Umbilical cord (tissue), 2 donors: ENCODE data around the gene RASAL3. TPM values are rescaled to one million over a fixed set of nuclear protein-coding genes. Genes with fewer than 3 reads are reported as not detected.
"Not testable (repeated sequence)": the region's sequence is repeated elsewhere in the genome, so short reads cannot be mapped to it uniquely, and the experiment has no call there.

Experiments used
- DNase-seq: peaks from one replicate; pipeline ENCODE4 v3.0.0-alpha.2; 2015; ENCODE audit warnings: low spot score
- total RNA-seq: library from RNA; depleted of rRNA; stranded (reverse); fragments of >200 nt; gene quantifications from one replicate; pipeline ENCODE4 v1.2.3, GENCODE V29; 2014; ENCODE audit warnings: low replicate concordance; ENCODE audit not compliant: insufficient read depth

Gene RASAL3
- total RNA-seq, 1 donor from 2014 or later = 1.4 TPM

DNA sequence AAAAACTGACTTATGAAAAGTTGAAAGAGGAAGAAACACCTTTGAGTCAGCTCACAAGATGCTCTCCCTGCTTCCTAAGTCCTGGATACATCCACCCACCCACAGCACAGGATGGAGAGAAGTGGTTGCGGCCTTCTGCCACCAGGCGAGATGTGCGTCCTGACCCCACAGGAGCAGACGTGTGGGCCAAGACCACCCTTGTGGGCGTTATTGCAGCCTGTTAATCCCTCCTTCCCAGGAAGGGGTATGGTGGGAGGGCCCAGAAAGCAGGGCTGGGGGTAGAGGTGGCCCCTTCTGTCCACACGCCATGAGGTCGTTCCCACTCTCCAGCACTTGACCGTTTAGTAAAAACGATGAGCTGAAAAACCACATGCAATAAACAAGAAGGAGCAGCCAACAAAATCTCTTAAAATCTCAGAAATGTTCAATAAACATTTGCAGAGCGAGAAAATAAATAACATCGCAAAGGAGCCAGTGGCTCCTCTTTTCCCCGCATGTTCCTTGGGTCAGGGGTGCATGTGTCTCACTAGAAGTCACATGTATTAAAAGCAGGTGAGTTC is 43.1 kb downstream of the RASAL3 start:
- DNase-seq = no peak

DNA sequence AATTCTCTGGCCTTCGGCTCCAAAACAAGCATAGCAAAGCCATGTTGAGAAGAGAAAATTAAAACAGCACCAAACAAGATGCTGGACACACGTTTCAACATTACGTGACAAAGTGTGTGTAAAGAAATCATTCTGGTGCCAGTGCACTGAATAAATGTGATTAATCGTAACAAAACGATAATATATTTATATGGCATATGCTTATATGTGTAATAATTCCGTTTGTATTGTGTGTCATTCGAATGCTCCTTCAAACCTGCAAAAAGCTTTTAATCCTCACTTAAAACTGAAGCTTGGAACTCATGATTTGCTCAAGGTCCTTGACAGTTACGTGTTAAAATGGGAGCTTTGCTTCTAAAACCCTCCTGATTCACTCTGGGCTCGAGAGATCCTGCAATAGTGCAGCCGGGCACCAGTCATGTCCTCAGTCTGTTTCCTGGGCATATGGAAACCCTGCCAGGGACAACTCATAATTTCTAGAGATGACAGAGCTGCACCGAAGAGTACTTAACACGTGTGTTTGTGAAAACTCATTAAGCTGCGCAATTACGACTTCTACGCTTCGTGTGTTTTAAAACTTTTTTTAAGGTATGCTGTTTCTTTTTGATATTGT is 44.8 kb downstream of the RASAL3 start:
- DNase-seq = peak; percentile 26

DNA sequence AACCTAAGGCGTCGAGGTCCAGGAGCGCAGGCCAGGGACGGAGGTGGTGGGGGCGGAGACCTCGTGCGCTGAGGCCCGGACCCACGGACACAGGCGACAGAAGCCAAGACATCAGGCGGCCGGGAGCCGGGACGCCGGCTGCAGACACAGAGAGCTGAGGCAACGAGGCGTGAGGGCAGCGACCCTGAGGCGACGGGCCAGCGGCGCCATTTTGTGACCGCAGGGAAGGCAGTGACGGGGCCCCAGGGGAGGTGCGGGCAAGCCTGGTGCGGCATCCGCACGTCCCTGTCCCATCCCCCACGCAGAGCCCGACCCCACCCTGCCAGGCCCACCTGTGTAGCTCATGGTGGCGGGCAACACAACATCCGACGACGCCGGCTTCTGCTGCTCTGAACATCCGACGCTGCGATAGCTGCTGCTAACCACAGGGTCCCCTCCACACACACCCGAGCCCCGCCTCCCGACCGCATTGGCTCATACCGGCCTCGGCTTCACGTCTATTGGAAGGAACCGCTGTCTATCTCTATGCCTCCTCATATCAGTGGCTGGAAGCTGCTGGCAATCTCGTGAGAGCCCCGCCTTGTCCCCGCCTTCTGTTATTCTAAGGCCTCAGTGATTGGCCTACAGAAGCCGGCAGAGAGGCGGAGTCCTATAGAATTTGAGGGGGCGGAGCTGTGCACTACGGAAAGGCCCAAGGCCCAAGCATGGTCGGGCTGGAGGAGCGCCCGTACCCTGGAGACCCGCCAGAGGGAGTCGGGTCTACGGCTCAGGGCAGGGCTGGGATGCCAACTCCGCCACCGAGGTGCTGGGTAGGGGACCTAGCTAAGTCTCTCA is 45.5 kb downstream of the RASAL3 start, which contains the start of gene AKAP8L:
Gene AKAP8L (minus strand): TSS at position 410 of the 834 bp plus-strand sequence. CDS start 65 bp downstream, at position 345.
- DNase-seq = peak; percentile 100

DNA sequence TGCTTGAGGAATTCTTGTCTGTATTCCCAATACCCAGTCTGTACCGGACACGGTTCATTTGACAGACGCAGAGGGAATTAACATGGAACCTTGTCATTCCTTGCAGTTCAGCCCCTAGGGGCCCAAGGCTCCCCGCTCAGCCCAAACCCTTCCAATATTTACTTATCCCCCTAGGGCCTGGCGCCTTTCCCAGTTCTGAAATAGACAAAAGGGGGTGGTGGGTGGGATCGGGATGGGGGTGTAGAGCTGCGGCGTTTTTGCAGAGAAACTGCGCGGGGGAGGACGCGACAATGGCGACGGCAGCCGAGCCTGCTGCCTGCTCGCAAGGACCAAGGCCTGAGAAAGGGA is 46.1 kb downstream of the RASAL3 start:
- DNase-seq = no peak

DNA sequence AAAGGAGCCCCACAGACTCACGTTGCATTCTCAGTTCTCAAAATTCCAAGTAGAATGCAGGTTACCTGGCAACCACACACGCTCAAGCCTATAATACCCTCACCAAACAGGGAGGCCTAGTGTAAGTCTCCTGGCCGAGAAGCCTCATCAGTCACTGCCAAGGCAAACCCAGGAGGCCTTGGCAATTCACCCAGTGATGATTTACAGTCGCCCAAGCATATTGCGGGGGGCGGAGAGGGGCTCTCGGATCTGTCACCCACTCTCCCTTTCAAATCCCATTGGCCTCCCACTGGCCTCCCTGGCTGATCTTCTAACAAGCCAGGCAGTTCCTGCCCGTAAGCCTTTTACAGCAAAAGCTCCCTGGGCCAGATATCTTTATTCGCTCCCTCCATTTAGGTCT is 46.6 kb downstream of the RASAL3 start:
- DNase-seq = peak; percentile 17

DNA sequence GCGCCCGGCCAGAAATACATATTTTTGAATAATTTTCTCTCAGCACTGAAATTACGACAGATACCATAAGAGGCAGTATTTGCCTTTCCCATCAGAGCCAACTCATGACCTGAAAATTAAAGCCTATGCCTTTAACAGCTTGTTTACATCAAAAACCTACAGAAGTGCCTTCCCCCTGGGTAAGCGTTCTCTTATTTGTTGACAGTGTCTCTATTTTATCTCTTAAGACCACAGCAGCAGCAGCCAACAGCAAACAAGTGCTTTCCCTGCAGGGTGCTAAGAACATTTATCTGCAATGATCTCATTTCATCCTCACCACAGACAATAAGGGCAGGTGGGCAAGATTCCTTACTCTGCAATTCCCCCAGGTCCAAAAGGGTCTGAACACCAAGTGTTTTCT is 51.5 kb downstream of the RASAL3 start:
- no peak for DNase-seq

DNA sequence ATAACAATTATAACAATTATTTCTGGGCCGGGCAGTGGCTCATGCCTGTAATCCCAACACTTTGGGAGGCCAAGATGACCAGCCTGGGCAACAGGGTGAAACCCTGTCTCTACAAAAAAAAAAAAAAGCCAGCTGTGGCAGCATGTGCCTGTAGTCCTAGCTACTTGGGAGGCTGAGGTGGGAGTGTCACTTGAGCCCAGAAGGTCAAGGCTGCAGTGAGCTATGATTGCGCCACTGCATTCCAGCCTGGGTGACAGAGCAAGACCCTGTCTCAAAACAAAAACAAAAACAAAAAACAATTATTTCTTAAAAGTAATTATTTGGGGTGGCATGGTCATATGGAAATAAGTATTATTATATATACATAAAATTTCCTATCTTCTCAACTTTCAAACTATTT is 53.0 kb downstream of the RASAL3 start:
- not testable (repeated sequence) for DNase-seq

DNA sequence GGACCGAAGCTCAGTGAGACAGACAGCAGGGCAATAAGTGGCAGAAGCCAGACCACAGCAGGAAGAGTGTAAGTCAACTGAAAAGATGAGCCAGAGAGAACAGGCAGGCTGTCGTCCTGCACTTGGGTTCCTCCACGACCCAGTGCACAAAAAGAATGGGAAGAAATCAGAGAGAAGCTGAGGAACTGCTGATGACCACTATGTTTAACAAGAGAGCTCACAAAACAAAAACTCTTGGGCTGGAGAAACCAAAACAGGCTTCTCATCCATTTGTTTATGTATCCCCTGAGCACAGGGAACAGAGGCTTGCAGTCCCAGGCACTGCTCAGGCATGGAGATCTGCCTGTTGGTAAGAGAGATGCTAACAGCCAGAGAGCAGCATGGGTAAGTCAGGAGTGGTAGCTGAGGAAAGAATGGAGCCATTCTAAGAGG is 59.5 kb downstream of the RASAL3 start:
- DNase-seq = no peak

DNA sequence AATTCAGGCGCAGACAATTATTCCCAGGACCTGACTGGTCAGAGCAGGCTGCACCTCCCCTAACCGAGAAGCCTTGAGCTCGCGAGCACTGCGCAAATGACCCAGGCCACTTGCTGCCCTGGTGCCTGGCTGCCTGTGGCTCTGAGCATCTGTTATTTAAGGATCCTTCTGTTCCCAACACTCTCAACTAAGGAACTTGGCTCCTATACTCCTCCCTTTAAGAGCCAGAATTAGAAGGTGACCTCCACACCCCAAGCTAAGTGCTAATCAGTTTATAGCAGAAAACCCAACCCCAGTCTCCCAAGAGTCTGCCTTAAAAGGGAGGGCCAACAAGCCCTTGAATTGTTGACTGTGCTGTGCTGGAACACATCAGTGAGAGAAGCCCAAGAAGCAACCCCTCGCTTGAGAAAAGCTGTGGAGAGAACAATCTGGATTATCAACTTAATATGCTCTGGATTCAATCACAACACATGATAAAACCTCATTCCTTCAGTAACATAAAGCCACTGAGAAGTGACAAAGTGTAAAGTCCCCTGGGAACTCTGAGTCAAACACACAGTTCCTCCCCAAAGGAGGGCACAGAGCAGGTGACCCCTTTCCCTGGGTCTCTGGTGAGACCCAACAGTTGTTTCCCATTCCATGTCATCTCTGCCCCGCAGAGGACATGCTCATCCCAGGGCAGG is 60.1 kb downstream of the RASAL3 start:
- DNase-seq = no peak

DNA sequence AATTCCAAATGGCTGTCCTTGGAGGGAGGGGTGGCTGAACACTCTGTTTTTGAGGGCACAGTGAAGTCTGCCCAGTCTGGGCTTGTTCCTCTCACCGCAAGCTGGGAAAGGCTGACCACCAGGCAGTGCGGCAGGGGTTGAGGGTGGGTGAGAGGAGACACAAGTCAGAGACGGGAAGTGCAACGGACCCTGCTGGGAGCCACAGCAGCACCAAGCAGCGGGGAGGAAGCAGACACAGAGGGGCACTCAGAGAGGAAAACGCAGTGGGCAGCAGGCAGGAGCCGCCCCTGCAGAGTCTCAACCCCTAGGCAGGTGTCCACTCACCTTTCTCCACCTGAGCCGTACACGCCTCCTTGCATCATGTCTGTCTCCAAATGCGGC is 61.2 kb downstream of the RASAL3 start:
- no peak for DNase-seq

DNA sequence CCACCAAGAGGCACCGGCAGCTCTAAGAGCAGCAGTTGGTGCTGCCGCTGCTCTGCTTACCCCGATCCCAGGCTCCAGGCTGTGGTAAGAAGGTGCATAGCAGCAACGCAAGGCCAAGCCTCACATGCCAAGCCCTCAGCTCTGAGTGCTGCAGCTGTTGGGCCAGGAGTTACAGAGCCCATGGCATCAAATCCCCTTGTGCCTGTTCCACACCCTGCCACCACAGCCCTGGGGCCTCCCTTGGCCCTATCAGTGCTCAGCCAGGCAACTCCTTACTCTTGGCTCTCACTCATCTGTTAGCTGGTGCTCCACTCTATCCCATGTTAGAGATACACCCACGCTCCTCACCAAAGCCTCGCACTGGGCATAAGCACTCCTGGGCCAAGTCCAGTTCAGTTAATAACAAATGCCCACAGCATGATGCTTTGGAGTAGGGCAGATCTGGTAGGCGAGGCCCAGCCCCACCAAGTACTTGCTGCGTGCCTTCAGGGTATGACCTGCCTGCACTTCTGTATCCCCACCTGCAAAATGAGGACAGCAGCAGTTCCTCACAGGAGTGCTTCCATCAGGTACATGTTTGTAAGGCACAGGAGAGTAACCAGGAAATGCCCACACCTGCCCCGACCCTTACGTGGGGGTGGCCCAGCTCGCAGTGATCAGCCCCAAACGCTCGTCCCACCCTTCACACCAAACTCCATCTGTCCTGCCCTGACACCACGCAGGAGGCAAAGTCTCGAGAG is 61.8 kb downstream of the RASAL3 start:
- no peak for DNase-seq

Other genes starting within 250 kb of the RASAL3 start
- gene EPHX3, start 232.1 kb downstream of the RASAL3 start, total RNA-seq = not detected
- 8.2 TPM for gene BRD4, start 132.0 kb downstream of the RASAL3 start, total RNA-seq
- gene AKAP8, start 84.8 kb downstream of the RASAL3 start, total RNA-seq = 23.8 TPM
- gene AKAP8L, start 45.6 kb downstream of the RASAL3 start, total RNA-seq = 28.4 TPM
- gene WIZ, start 14.6 kb downstream of the RASAL3 start, total RNA-seq = 6.0 TPM
- not detected for gene PGLYRP2, start 15.0 kb upstream of the RASAL3 start, total RNA-seq
- gene CYP4F22, start 44.0 kb upstream of the RASAL3 start, total RNA-seq = not detected
- 5.3 TPM for gene CYP4F8, start 150.7 kb upstream of the RASAL3 start, total RNA-seq
- gene CYP4F3, start 176.4 kb upstream of the RASAL3 start, total RNA-seq = 0.96 TPM
- 9.6 TPM for gene CYP4F12, start 208.5 kb upstream of the RASAL3 start, total RNA-seq